Body of pancreas (tissue), 4 donors: ENCODE data around the gene UHRF1. TPM values are rescaled to one million over a fixed set of nuclear protein-coding genes. Genes with fewer than 3 reads are reported as not detected.
A peak's percentile ranks its signal among the peaks of the same experiment; 100 is the strongest.
"Not testable (repeated sequence)": the region's sequence is repeated elsewhere in the genome, so short reads cannot be mapped to it uniquely, and the experiment has no call there.

ENCODE experiments used
- ATAC-seq: fragments of 150-250 bp; one replicate; pipeline ENCODE4 v1.9.1; 2016
- DNase-seq, 4 donors: peaks; one replicate each; pipeline ENCODE4 v3.0.0-alpha.2; 2019
- H3K27ac ChIP-seq, 4 donors: fragments of 200-600 bp; sonication (generic); 1 replicate in 3 of 4; 2 replicates in 1 of 4; pipeline versions ENCODE4 v1.5.1 to v1.6.1; 2016 to 2019; ENCODE audit warnings: mild to moderate bottlenecking in 1 of 4, mixed read lengths in 1 of 4, moderate library complexity in 1 of 4
- H3K27me3 ChIP-seq, 2 donors: fragments of 200-600 bp; sonication (generic); one replicate each; pipeline ENCODE4 v1.6.0; 2016; ENCODE audit warnings: mild to moderate bottlenecking in 1 of 2
- H3K36me3 ChIP-seq, 2 donors: fragments of 200-600 bp; sonication (generic); replicated peaks in 1 of 2; 2 replicates each; pipeline ENCODE4 v1.5.1; 2016; ENCODE audit warnings: low read depth in 2 of 2; ENCODE audit not compliant: insufficient read depth in 1 of 2
- H3K4me1 ChIP-seq: fragments of 200-600 bp; sonication (generic); one replicate; pipeline ENCODE4 v1.6.0; 2016
- H3K4me3 ChIP-seq, 2 donors: fragments of 200-600 bp; sonication (generic); 1 replicate in 1 of 2; 2 replicates in 1 of 2; pipeline ENCODE4 v1.5.1; 2016 to 2019
- H3K9me3 ChIP-seq, 3 donors: fragments of 200-600 bp; sonication (generic); 1 replicate in 2 of 3; 2 replicates in 1 of 3; pipeline ENCODE4 v1.5.1; 2016
- CTCF ChIP-seq, 7 experiments: fragments of 450-650 bp in 4 of 7; fragments of 200-600 bp in 3 of 7; sonication (generic) in 3 of 7; IDR thresholded peaks; one replicate each; pipeline ENCODE4 v1.5.1; 2016 to 2019; ENCODE audit warnings: antibody characterized with exemption in 7 of 7
- POLR2A ChIP-seq, 3 donors: fragments of 450-650 bp; IDR thresholded peaks; one replicate each; pipeline ENCODE4 v1.6.1; 2016; ENCODE audit warnings: antibody characterized with exemption in 3 of 3, mild to moderate bottlenecking in 2 of 3
- WGBS, 2 donors: methylation state at CpG; one replicate each; pipeline ENCODE4 v1.1.5; 2017; 5-methylcytosine and 5-hydroxymethylcytosine counted together
- intact Hi-C: fragments of 100-400 bp; cut with DNase I; formaldehyde crosslinking; loops from one replicate; pipeline ENCODE4 v1.15.1; 2023
- total RNA-seq, 2 donors: library from RNA; depleted of rRNA; stranded (reverse); fragments of >200 nt; gene quantifications; one replicate each; pipeline ENCODE4 v1.1.0, GENCODE V29; 2016

Gene UHRF1
- total RNA-seq, 2 donors from 2014 or later = 2.1 to 3.3 TPM

- TF ChIP-seq CTCF (IDR thresholded peaks at IDR 0.05) = no peak
- TF ChIP-seq POLR2A (IDR thresholded peaks at IDR 0.05) = no peak
- no peaks in the 10 kb centered on the region for H3K27me3 ChIP-seq
- ATAC-seq (no peak), DNase-seq (no peak)
- peaks cover 15% of the 10 kb centered on the region for H3K4me1 ChIP-seq
- intact Hi-C loops = loop anchor here (5.0 kb wide), 2 partner anchors 33 to 158 kb away; partner anchors contain the start of gene UHRF1
- H3K36me3 ChIP-seq = no peaks in the 10 kb centered on the region
- H3K4me3 ChIP-seq = no peak overlapping the region
- H3K27ac ChIP-seq = no peak overlapping the region
- WGBS, 2 donors = 85 to 86% methylated on average over 3 of the region's 3 CpGs
- H3K9me3 ChIP-seq = no peaks in the 10 kb centered on the region
Measured at GRCh38 chr19:4873930-4874329, 35.4 kb upstream of the UHRF1 start.

DNA sequence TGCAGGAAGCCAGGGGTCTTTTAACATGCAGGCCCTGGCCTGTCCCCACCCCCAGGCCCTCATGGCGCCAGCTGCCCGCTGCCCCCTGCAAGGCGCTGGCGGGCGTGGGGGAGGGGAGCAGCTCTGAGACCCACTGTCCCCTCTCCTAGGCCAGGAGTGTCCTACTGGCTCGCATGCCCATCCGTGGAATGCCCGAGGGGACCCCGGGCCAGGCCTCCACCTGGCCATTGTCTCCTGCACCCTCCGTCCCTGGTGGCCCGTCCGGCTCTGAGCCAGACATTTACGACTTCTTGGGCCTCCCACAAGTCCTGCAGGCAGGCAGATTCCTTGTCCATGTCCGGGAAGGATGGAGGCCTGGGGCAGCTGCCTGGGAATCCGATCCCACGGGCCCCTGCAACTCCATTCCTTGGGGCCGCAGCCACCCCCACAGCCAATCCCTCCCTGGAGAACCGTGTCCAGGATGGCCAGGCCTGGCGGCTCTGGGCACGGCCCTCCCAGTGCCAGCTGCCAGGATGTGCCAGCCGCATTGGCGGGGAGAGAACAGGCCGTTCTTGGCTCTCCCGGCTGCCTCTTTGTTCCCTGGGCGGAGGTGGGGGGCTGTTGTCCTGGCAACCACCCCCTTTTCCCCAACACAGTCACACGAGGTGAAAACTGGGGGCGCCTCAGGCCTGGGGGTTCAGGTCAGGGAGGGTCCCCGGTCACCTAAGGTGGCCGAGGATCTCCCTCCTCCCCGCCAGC is 31.4 kb upstream of the UHRF1 start:
- no peak overlapping the region for H3K4me3 ChIP-seq
- peak; percentile 84 for ATAC-seq

GRCh38 chr19:4878491-4878968 is 30.8 kb upstream of the UHRF1 start:
- ATAC-seq = no peak
- Histone ChIP-seq H3K4me3 (no peak overlapping the region), H3K27ac (peak overlapping the region in 3 of 4 donors; percentile 41 to 66 (median 60)), H3K4me1 (peaks cover 15% of the 10 kb centered on the region), H3K9me3 (no peaks in the 10 kb centered on the region), H3K27me3 (no peaks in the 10 kb centered on the region), H3K36me3 (no peaks in the 10 kb centered on the region)
- WGBS, 2 donors = 30 to 51% methylated on average over 13 of the region's 23 CpGs
- no peak for TF ChIP-seq POLR2A (IDR thresholded peaks at IDR 0.05)
- no peak for TF ChIP-seq CTCF (IDR thresholded peaks at IDR 0.05)
- intact Hi-C loops = no loop called here
- DNase-seq = peak in 1 of 4 donors; percentile 19

More for the DNA sequence above, 31.4 kb upstream of the UHRF1 start:
- WGBS, 2 donors = 20 to 49% methylated on average over 1 to 24 of the region's 30 CpGs
- Histone ChIP-seq H3K4me1 (peaks cover 15% of the 10 kb centered on the region), H3K27me3 (no peaks in the 10 kb centered on the region), H3K36me3 (no peaks in the 10 kb centered on the region), H3K27ac (peak overlapping the region in 3 of 4 donors; percentile 41 to 66 (median 60)), H3K9me3 (no peaks in the 10 kb centered on the region)
- peak in 3 of 4 donors; percentile 31 to 38 (median 32) for DNase-seq
- intact Hi-C loops = no loop called here
- TF ChIP-seq CTCF (IDR thresholded peaks at IDR 0.05) (no peak), POLR2A (IDR thresholded peaks at IDR 0.05) (no peak)

GRCh38 chr19:4879041-4879440 is 30.3 kb upstream of the UHRF1 start:
- no peaks in the 10 kb centered on the region for H3K36me3 ChIP-seq
- no peaks in the 10 kb centered on the region for H3K27me3 ChIP-seq
- peaks cover 15% of the 10 kb centered on the region for H3K4me1 ChIP-seq
- peak overlapping the region in 1 of 4 donors; percentile 66 for H3K27ac ChIP-seq
- DNase-seq (no peak), ATAC-seq (no peak)
- TF ChIP-seq POLR2A (IDR thresholded peaks at IDR 0.05) (no peak), CTCF (IDR thresholded peaks at IDR 0.05) (no peak)
- H3K9me3 ChIP-seq = no peaks in the 10 kb centered on the region
- 88 to 89% methylated on average over 8 to 11 of the region's 11 CpGs for WGBS, 2 donors
- intact Hi-C loops = no loop called here
- H3K4me3 ChIP-seq = no peak overlapping the region

DNA sequence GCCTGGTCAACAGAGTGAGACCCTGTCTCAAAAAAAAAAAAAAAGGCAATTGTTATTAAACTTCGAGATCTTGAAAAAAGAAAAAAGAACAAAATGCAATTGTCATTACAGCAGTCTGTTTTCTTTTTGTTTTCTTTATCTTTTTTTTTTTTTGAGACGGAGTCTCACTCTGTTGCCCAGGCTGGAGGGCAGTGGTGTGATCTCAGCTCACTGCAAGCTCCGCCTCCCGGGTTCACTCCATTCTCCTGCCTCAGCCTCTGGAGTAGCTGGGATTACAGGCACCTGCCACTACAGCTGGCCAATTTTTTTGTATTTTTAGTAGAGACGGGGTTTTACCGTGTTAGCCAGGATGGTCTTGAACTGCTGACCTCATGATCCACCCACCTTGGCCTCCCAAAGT is 26.4 kb upstream of the UHRF1 start:
- H3K4me1 ChIP-seq = peaks cover 10% of the 10 kb centered on the region
- ATAC-seq, H3K27ac ChIP-seq, DNase-seq, intact Hi-C loops, H3K4me3 ChIP-seq, H3K9me3 ChIP-seq, H3K36me3 ChIP-seq, H3K27me3 ChIP-seq: not testable (repeated sequence)
- WGBS, 2 donors = 55 to 66% methylated on average over 6 of the region's 6 CpGs

- H3K4me3 ChIP-seq, intact Hi-C loops, H3K4me1 ChIP-seq, H3K36me3 ChIP-seq, H3K27ac ChIP-seq, ATAC-seq, H3K27me3 ChIP-seq, H3K9me3 ChIP-seq, DNase-seq: not testable (repeated sequence)
- WGBS, 2 donors = 60 to 80% methylated on average over 2 to 3 of the region's 6 CpGs
Measured at GRCh38 chr19:4884993-4885392, 24.3 kb upstream of the UHRF1 start.

GRCh38 chr19:4887803-4888202 is 21.5 kb upstream of the UHRF1 start:
- DNase-seq, H3K4me3 ChIP-seq, intact Hi-C loops, H3K36me3 ChIP-seq, H3K27me3 ChIP-seq, ATAC-seq, H3K4me1 ChIP-seq, H3K27ac ChIP-seq, H3K9me3 ChIP-seq: not testable (repeated sequence)
- 98% methylated on average over 5 of the region's 6 CpGs; no CpG with 5 or more reads in 1 of the 2 donors for WGBS, 2 donors
